Activated CD4-positive, alpha-beta T cell treated with anti-CD3 and anti-CD28 coated beads, Interleukin-2, amount 10 ng/mL, durations not matched to agents 7 days and 5 days (primary cell): ENCODE results near the gene LYPD6. TPM values are rescaled to one million over a fixed set of nuclear protein-coding genes. Genes with fewer than 3 reads are reported as not detected.

ENCODE experiments used
- CTCF ChIA-PET: fragments of 350-600 bp; sonication (Branson Sonifier 250); formaldehyde crosslinking; loops from one replicate; lab custom pipeline; 2021; ENCODE audit warnings: antibody characterized with exemption; lab: Charles Lee
- POLR2A ChIA-PET: fragments of 350-600 bp; sonication (Branson Sonifier 250); formaldehyde crosslinking; loops from one replicate; lab custom pipeline; 2021; ENCODE audit warnings: antibody characterized with exemption; lab: Charles Lee
- DNase-seq: peaks from one replicate; pipeline ENCODE4 v3.0.0-alpha.2; 2020
- H3K27ac Mint-ChIP-seq: one replicate; pipeline ENCODE4 v1.8.0; 2021; ENCODE audit warnings: mild to moderate bottlenecking, moderate library complexity, mixed read lengths
- H3K27me3 Mint-ChIP-seq: one replicate; pipeline ENCODE4 v1.8.0; 2021; ENCODE audit warnings: mixed read lengths
- H3K36me3 Mint-ChIP-seq: one replicate; pipeline ENCODE4 v1.8.0; 2021; ENCODE audit warnings: low read depth, mixed read lengths
- H3K4me1 Mint-ChIP-seq: one replicate; pipeline ENCODE4 v1.8.0; 2021; ENCODE audit warnings: mixed read lengths
- H3K4me3 Mint-ChIP-seq: one replicate; pipeline ENCODE4 v1.8.0; 2021; ENCODE audit warnings: mild to moderate bottlenecking, moderate library complexity, mixed read lengths
- H3K9me3 Mint-ChIP-seq: one replicate; pipeline ENCODE4 v1.8.0; 2021; ENCODE audit warnings: mixed read lengths
- total RNA-seq, 2 experiments: library from RNA; stranded (reverse); gene quantifications; one replicate each; pipeline ENCODE4 v1.2.3, GENCODE V29; 2021

LYPD6 gene
- total RNA-seq, 2 experiments from 2014 or later = not detected

GRCh38 chr2:149329068-149329467 is 1.3 kb upstream of the LYPD6 start:
- peaks cover 7% of the 10 kb centered on the region for H3K4me1 Mint-ChIP-seq
- ChIA-PET CTCF (no interaction called here), POLR2A (no interaction called here)
- no peak overlapping the region for H3K4me3 Mint-ChIP-seq
- H3K27me3 Mint-ChIP-seq = peaks cover 56% of the 10 kb centered on the region
- H3K27ac Mint-ChIP-seq = no peak overlapping the region
- peaks cover 3% of the 10 kb centered on the region for H3K36me3 Mint-ChIP-seq
- H3K9me3 Mint-ChIP-seq = no peaks in the 10 kb centered on the region
- DNase-seq = no peak

DNA sequence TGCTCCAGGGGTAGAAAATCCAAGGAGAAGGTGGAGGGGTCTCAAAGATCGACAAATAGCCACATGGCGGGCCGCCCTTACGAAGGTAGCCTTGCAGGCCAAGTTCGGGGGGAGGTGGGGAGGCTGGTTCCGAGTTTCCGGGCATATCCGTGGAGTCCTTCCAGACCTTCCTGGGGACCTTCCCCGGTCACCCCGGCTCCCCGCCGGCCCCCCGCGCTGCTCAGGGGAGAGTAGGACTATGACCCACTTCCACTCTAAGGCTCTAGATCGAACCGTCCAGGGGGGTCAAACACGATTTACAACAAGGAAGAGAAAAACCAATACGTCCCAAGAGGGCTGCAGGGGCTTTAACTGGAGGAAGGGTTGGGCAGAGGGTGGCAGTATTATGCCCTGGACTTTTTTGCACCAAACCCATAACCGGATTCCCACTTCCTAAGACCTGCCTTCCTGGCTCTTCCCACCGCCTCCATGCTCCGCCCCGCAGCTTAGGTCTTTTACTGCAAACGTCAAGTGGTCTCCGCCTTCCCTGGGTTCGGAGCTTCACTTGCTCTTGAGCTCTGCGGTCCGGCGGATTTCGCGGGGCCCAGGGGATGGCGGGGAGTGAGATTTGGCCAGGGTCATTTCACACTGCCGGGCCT is 779 bp upstream of the LYPD6 start:
- Mint-ChIP-seq H3K4me3 (no peak overlapping the region), H3K9me3 (no peaks in the 10 kb centered on the region), H3K27ac (no peak overlapping the region), H3K36me3 (peaks cover 3% of the 10 kb centered on the region), H3K4me1 (peaks cover 7% of the 10 kb centered on the region), H3K27me3 (peaks cover 55% of the 10 kb centered on the region)
- ChIA-PET POLR2A (no interaction called here), CTCF (no interaction called here)
- DNase-seq = no peak

- Mint-ChIP-seq H3K27ac (no peak overlapping the region), H3K4me3 (no peak overlapping the region), H3K4me1 (peaks cover 7% of the 10 kb centered on the region), H3K36me3 (peaks cover 3% of the 10 kb centered on the region), H3K9me3 (no peaks in the 10 kb centered on the region), H3K27me3 (peaks cover 54% of the 10 kb centered on the region)
- DNase-seq = no peak
- CTCF ChIA-PET = interaction anchor here (0.6 kb wide), 1 partner anchor 1839 kb away, joined by 6 read pairs; no protein-coding TSS in a partner anchor
- POLR2A ChIA-PET = no interaction called here
These were observed 625 bp downstream of the LYPD6 start for GRCh38 chr2:149331023-149331400.

GRCh38 chr2:149332364-149332763 is 2.0 kb downstream of the LYPD6 start:
- CTCF ChIA-PET = no interaction called here
- DNase-seq = no peak
- Mint-ChIP-seq H3K4me1 (peaks cover 7% of the 10 kb centered on the region), H3K36me3 (peaks cover 3% of the 10 kb centered on the region), H3K9me3 (no peaks in the 10 kb centered on the region), H3K27ac (no peak overlapping the region), H3K27me3 (peaks cover 54% of the 10 kb centered on the region), H3K4me3 (no peak overlapping the region)
- POLR2A ChIA-PET = no interaction called here

DNA sequence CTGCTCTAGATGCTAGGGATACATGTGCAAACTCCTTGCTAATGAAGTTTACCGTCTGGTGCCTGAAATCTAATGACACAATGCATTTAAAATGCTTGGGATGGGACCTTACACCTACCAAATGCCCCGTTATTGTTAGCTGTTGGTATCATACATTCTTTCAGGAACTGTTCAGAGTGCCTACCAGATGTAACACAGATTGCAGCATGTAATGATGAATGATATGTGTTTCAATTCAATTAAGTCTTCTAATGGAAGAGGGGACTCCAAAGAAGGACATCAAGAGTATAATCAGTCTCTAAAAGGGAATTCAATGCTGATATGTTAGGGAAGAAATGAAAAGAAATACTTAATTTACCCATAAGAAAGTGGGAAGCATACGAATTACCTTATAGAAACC is 3.2 kb downstream of the LYPD6 start:
- POLR2A ChIA-PET = no interaction called here
- no peaks in the 10 kb centered on the region for H3K9me3 Mint-ChIP-seq

GRCh38 chr2:149334156-149334555 is 3.8 kb downstream of the LYPD6 start:
- H3K36me3 Mint-ChIP-seq = peaks cover 3% of the 10 kb centered on the region
- H3K4me1 Mint-ChIP-seq = peaks cover 3% of the 10 kb centered on the region
- H3K4me3 Mint-ChIP-seq = no peak overlapping the region
- ChIA-PET CTCF (no interaction called here), POLR2A (no interaction called here)
- no peaks in the 10 kb centered on the region for H3K9me3 Mint-ChIP-seq
- H3K27ac Mint-ChIP-seq = no peak overlapping the region
- peaks cover 43% of the 10 kb centered on the region for H3K27me3 Mint-ChIP-seq
- no peak for DNase-seq

More for the DNA sequence above, 3.2 kb downstream of the LYPD6 start:
- no peak for DNase-seq
- H3K4me3 Mint-ChIP-seq = no peak overlapping the region
- H3K27ac Mint-ChIP-seq = no peak overlapping the region
- H3K36me3 Mint-ChIP-seq = peaks cover 3% of the 10 kb centered on the region
- CTCF ChIA-PET = no interaction called here
- peaks cover 7% of the 10 kb centered on the region for H3K4me1 Mint-ChIP-seq
- H3K27me3 Mint-ChIP-seq = peaks cover 48% of the 10 kb centered on the region

DNA sequence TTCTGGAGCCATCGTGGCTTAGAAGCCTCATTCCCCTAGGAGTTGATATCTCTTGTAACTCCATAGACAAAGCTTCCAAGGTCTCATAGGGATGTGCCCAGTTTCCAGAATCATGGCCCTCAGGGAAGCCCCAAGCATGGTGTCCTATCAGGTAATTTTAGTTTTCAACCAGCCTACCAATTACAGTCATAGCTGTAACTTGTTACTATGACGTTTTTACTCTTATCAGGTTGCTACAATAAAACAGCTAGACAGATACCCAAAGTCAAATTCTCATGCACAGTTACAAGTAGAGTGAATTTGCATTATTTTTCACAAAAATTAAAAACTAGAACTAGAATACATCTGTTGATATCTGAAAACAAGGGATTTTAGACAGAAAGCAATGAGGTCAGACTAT is 8.9 kb downstream of the LYPD6 start:
- Mint-ChIP-seq H3K36me3 (no peaks in the 10 kb centered on the region), H3K27me3 (peaks cover 2% of the 10 kb centered on the region), H3K4me3 (no peak overlapping the region), H3K4me1 (no peaks in the 10 kb centered on the region), H3K27ac (no peak overlapping the region), H3K9me3 (no peaks in the 10 kb centered on the region)
- ChIA-PET POLR2A (no interaction called here), CTCF (no interaction called here)
- DNase-seq = no peak

DNA sequence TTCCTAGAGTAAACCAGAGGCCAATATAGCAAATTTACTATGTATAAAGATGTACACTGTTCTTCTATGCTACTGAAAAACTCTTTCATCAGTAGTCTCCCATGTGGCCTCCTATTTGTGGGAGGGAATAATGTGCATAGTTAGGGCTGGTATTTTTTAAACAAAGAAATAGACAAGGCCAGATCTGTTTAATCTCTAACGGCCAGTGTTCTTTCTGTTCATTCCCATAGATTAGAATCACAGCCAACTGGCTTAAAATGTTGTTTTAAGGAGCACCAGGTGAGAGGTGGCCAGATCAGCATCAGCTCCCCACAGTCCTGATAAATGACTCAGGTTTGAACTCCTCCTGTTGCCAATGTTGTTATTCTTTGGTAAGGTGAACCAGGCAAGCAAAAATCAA is 12.1 kb downstream of the LYPD6 start:
- POLR2A ChIA-PET = no interaction called here
- Mint-ChIP-seq H3K27me3 (peaks cover 2% of the 10 kb centered on the region), H3K27ac (no peak overlapping the region), H3K36me3 (no peaks in the 10 kb centered on the region), H3K4me1 (no peaks in the 10 kb centered on the region), H3K4me3 (no peak overlapping the region), H3K9me3 (no peaks in the 10 kb centered on the region)
- CTCF ChIA-PET = no interaction called here
- DNase-seq = no peak

DNA sequence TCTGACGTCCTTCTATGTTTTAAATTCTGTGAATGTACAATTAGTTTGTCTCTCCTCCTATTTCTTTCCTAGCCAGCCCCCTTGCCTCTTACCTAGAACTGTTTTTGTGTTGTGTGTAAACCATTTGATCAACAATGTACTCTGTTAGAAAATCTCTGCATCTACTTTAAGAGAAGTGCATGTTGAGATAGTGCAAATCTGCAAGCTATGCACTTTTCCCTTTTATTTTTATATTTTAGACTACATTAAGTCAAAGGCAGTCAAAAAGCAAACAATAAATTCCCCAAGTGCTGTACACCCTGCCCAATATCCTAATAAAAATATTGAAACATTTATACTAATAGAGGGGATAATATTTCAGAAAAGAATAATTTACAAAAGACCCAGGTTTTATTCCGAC is 13.7 kb downstream of the LYPD6 start:
- DNase-seq = no peak
- Mint-ChIP-seq H3K9me3 (no peaks in the 10 kb centered on the region), H3K4me3 (no peak overlapping the region), H3K27me3 (peaks cover 6% of the 10 kb centered on the region), H3K27ac (no peak overlapping the region), H3K4me1 (no peaks in the 10 kb centered on the region), H3K36me3 (no peaks in the 10 kb centered on the region)
- ChIA-PET POLR2A (no interaction called here), CTCF (no interaction called here)

GRCh38 chr2:149346272-149346671 is 15.9 kb downstream of the LYPD6 start:
- peaks cover 8% of the 10 kb centered on the region for H3K27me3 Mint-ChIP-seq
- H3K27ac Mint-ChIP-seq = no peak overlapping the region
- no peak for DNase-seq
- H3K36me3 Mint-ChIP-seq = no peaks in the 10 kb centered on the region
- no peaks in the 10 kb centered on the region for H3K4me1 Mint-ChIP-seq
- H3K9me3 Mint-ChIP-seq = no peaks in the 10 kb centered on the region
- ChIA-PET CTCF (no interaction called here), POLR2A (no interaction called here)
- H3K4me3 Mint-ChIP-seq = no peak overlapping the region

DNA sequence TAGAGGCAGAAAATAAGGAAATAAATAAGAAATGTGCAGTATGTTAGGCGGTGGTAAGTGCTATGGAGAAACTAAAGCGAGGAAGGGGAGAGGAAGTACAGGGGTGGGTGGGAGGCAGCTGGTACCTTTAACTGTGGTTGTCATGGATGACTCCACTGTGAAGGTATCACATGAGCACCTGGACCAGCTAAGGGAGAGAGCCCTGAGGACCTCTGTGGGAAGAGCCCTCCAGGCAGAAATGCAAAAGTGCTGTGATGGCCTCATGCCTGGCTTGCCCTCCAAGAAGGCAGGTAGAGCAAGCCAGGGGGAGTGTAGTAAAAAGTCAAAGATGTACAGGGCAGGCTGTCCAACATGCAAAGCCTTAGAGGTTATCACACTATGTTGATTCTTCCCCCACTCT is 17.9 kb downstream of the LYPD6 start:
- Mint-ChIP-seq H3K4me1 (no peaks in the 10 kb centered on the region), H3K27ac (no peak overlapping the region), H3K4me3 (no peak overlapping the region), H3K9me3 (no peaks in the 10 kb centered on the region), H3K36me3 (no peaks in the 10 kb centered on the region), H3K27me3 (peaks cover 8% of the 10 kb centered on the region)
- ChIA-PET POLR2A (no interaction called here), CTCF (no interaction called here)
- DNase-seq = no peak

GRCh38 chr2:149353421-149353820 is 23.0 kb downstream of the LYPD6 start:
- no peak overlapping the region for H3K27ac Mint-ChIP-seq
- no peaks in the 10 kb centered on the region for H3K36me3 Mint-ChIP-seq
- ChIA-PET CTCF (no interaction called here), POLR2A (no interaction called here)
- peaks cover 8% of the 10 kb centered on the region for H3K27me3 Mint-ChIP-seq
- DNase-seq = no peak
- H3K9me3 Mint-ChIP-seq = no peaks in the 10 kb centered on the region
- H3K4me3 Mint-ChIP-seq = no peak overlapping the region
- H3K4me1 Mint-ChIP-seq = no peaks in the 10 kb centered on the region

DNA sequence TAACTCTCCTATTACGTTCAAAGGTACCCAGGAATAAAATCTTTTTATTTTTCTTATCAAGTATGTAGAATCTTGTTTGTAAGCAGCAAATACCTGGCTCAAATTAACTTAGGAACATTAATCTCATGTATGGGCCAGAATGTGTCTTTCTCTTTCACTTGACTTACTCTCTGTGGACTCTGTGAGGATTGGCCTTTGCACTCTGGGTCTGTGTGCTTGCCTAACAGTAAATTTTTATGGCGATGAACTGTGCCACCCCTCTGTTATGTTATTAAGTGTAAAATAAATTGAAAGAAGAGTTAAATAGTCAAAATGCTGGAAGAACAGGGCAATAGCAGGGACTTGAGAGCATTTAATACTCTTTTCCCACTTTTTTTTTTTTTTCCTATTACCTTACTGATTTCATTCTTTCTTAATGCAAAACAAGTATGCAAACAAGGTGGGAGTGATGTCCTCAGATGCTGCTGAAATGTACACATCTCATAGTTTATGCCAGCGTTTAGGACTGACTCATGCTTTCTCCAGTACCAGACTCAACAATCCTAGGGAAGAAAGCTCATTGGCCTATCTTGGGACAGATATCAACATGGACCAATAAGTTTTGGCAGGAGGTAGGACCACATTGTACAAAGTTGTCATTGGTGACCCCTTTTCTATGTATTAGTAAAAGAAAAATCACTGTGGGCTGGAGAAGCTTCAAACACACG is 25.5 kb downstream of the LYPD6 start:
- CTCF ChIA-PET = interaction anchor here (1.3 kb wide), 1 partner anchor 8 kb away, joined by 3 read pairs; no protein-coding TSS in a partner anchor
- H3K36me3 Mint-ChIP-seq = no peaks in the 10 kb centered on the region
- DNase-seq = no peak
- POLR2A ChIA-PET = no interaction called here
- H3K27me3 Mint-ChIP-seq = no peaks in the 10 kb centered on the region
- H3K9me3 Mint-ChIP-seq = no peaks in the 10 kb centered on the region
- H3K4me1 Mint-ChIP-seq = no peaks in the 10 kb centered on the region
- H3K27ac Mint-ChIP-seq = no peak overlapping the region
- H3K4me3 Mint-ChIP-seq = no peak overlapping the region

DNA sequence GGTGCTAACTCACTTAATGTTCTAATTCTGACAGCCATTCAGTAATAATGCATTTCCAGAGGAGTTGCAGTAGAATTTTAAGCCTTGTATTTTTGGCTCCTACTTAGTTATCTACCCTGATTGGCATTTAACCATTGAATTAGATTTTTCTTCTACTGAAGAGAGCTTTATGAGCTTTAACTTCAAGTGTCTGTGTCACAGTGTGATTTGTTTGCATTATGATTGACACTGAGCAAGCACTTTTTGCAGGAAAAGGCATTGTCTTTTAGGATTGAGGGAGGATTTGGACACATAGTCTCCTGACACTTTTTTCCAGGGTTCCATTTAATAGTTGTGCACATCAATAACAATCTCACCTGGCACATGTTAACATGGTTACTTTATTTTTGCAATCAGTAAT is 26.7 kb downstream of the LYPD6 start:
- no peak for DNase-seq
- H3K27me3 Mint-ChIP-seq = peaks cover 5% of the 10 kb centered on the region
- ChIA-PET POLR2A (no interaction called here), CTCF (no interaction called here)
- no peak overlapping the region for H3K27ac Mint-ChIP-seq
- H3K36me3 Mint-ChIP-seq = no peaks in the 10 kb centered on the region
- no peaks in the 10 kb centered on the region for H3K4me1 Mint-ChIP-seq
- H3K9me3 Mint-ChIP-seq = no peaks in the 10 kb centered on the region
- H3K4me3 Mint-ChIP-seq = no peak overlapping the region
